Naive thymus-derived CD8-positive, alpha-beta T cell (primary cell): ENCODE measurements around the gene MAP3K20. TPM values are rescaled to one million over a fixed set of nuclear protein-coding genes. Genes with fewer than 3 reads are reported as not detected.
"Not testable (repeated sequence)": the region's sequence is repeated elsewhere in the genome, so short reads cannot be mapped to it uniquely, and the experiment has no call there.

Source experiments
- ATAC-seq, 2 donors: fragments of 150-1000 bp; cut with Tn5 transposase in 1 of 2; sonication (Bioruptor Pico), chemical (Tn5 transposase) in 1 of 2; 1 replicate in 1 of 2; 2 replicates in 1 of 2; pipeline ENCODE4 v1.10.0; 2021; ENCODE audit warnings: mild to moderate bottlenecking in 2 of 2, moderate library complexity in 2 of 2
- POLR2A ChIA-PET: fragments of 350-600 bp; sonication (Branson Sonifier 250); formaldehyde crosslinking; loops from one replicate; lab custom pipeline; 2021; ENCODE audit warnings: antibody characterized with exemption; lab: Charles Lee
- DNase-seq, 10 donors: peaks; one replicate each; pipeline versions ENCODE4 v3.0.0 to v3.0.0-alpha.2; 2020 to 2022
- H3K27ac Mint-ChIP-seq, 10 donors: one replicate each; pipeline ENCODE4 v1.8.0; 2020 to 2022; ENCODE audit warnings: mild to moderate bottlenecking in 10 of 10, mixed read lengths in 10 of 10, moderate library complexity in 4 of 10, inconsistent platforms in 1 of 10
- H3K27me3 Mint-ChIP-seq, 5 donors: one replicate each; pipeline ENCODE4 v1.8.0; 2021 to 2022; ENCODE audit warnings: mixed read lengths in 5 of 5
- H3K36me3 Mint-ChIP-seq, 3 donors: one replicate each; pipeline ENCODE4 v1.8.0; 2020 to 2022; ENCODE audit warnings: mixed read lengths in 3 of 3, mild to moderate bottlenecking in 2 of 3, inconsistent platforms in 1 of 3
- H3K4me1 Mint-ChIP-seq, 4 donors: one replicate each; pipeline ENCODE4 v1.8.0; 2021 to 2022; ENCODE audit warnings: mixed read lengths in 4 of 4
- H3K4me3 Mint-ChIP-seq, 10 donors: one replicate each; pipeline ENCODE4 v1.8.0; 2020 to 2022; ENCODE audit warnings: mild to moderate bottlenecking in 10 of 10, mixed read lengths in 10 of 10, moderate library complexity in 6 of 10, inconsistent platforms in 1 of 10
- H3K9me3 Mint-ChIP-seq, 9 donors: one replicate each; pipeline ENCODE4 v1.8.0; 2020 to 2022; ENCODE audit warnings: mixed read lengths in 9 of 9, mild to moderate bottlenecking in 3 of 9, inconsistent platforms in 1 of 9, moderate library complexity in 1 of 9
- polyA plus RNA-seq, 3 donors: library from polyadenylated mRNA; unstranded; fragments of 300-500 nt; fragmentation: Illumina TruSeq; gene quantifications; one replicate each; pipeline ENCODE4 v1.2.3, GENCODE V29; 2021
- total RNA-seq, 8 experiments: library from RNA in 2 of 8; stranded (reverse) in 2 of 8; gene quantifications; one replicate each; pipeline ENCODE4 v1.2.3 and lab custom pipeline; 2021 to 2026

The MAP3K20 gene
- total and polyA plus RNA-seq, 5 experiments from 2014 or later: 0.42 to 2.6 (median 0.76) TPM; not detected in 1

GRCh38 chr2:173279527-173279868, 203.9 kb downstream of the MAP3K20 start:
- POLR2A ChIA-PET: no interaction called here

GRCh38 chr2:173280853-173281252, 205.2 kb downstream of the MAP3K20 start:
- POLR2A ChIA-PET: no interaction called here
- no peak overlapping the region for H3K27ac Mint-ChIP-seq

More at GRCh38 chr2:173279527-173279868, 203.9 kb downstream of the MAP3K20 start:
- no peak overlapping the region for H3K4me3 Mint-ChIP-seq
- ATAC-seq (no peak), DNase-seq (no peak)
- peaks cover 0 to 4% (median 0%) of the 10 kb centered on the region in 5 donors for H3K27me3 Mint-ChIP-seq
- H3K9me3 Mint-ChIP-seq: peaks cover 0 to 2% (median 0%) of the 10 kb centered on the region in 9 donors
- H3K36me3 Mint-ChIP-seq: no peaks in the 10 kb centered on the region
- H3K4me1 Mint-ChIP-seq: no peaks in the 10 kb centered on the region
- H3K27ac Mint-ChIP-seq: no peak overlapping the region

GRCh38 chr2:173281898-173282297, 206.3 kb downstream of the MAP3K20 start:
- ATAC-seq, POLR2A ChIA-PET, H3K4me1 Mint-ChIP-seq, H3K9me3 Mint-ChIP-seq, H3K27ac Mint-ChIP-seq, H3K27me3 Mint-ChIP-seq, H3K36me3 Mint-ChIP-seq, H3K4me3 Mint-ChIP-seq, DNase-seq: not testable (repeated sequence)

More at GRCh38 chr2:173280853-173281252, 205.2 kb downstream of the MAP3K20 start:
- H3K4me1 Mint-ChIP-seq: no peaks in the 10 kb centered on the region
- DNase-seq (no peak), ATAC-seq (no peak)
- H3K27me3 Mint-ChIP-seq: peaks cover 0 to 4% (median 0%) of the 10 kb centered on the region in 5 donors
- peaks cover 0 to 2% (median 0%) of the 10 kb centered on the region in 9 donors for H3K9me3 Mint-ChIP-seq
- H3K4me3 Mint-ChIP-seq: no peak overlapping the region
- no peaks in the 10 kb centered on the region for H3K36me3 Mint-ChIP-seq

- DNase-seq: no peak
- no peak overlapping the region for H3K27ac Mint-ChIP-seq
- H3K9me3 Mint-ChIP-seq: no peaks in the 10 kb centered on the region
- H3K27me3 Mint-ChIP-seq: peaks cover 0 to 1% (median 0%) of the 10 kb centered on the region in 5 donors
- POLR2A ChIA-PET: no interaction called here
- H3K4me1 Mint-ChIP-seq: no peaks in the 10 kb centered on the region
- H3K36me3 Mint-ChIP-seq: no peaks in the 10 kb centered on the region
- no peak for ATAC-seq
- H3K4me3 Mint-ChIP-seq: no peak overlapping the region
Measured at GRCh38 chr2:173282795-173283545, 207.3 kb downstream of the MAP3K20 start.

- no peaks in the 10 kb centered on the region for H3K9me3 Mint-ChIP-seq
- no peak for DNase-seq
- POLR2A ChIA-PET: no interaction called here
Measured at GRCh38 chr2:173286153-173286809, 210.6 kb downstream of the MAP3K20 start.

GRCh38 chr2:173287594-173287993, 211.9 kb downstream of the MAP3K20 start:
- Mint-ChIP-seq H3K9me3 (peaks cover 0 to 3% (median 0%) of the 10 kb centered on the region in 9 donors), H3K27me3 (peaks cover 0 to 3% (median 0%) of the 10 kb centered on the region in 5 donors), H3K27ac (no peak overlapping the region), H3K4me1 (peaks cover 0 to 2% (median 0%) of the 10 kb centered on the region in 4 donors), H3K4me3 (no peak overlapping the region), H3K36me3 (peaks cover 0 to 2% (median 0%) of the 10 kb centered on the region in 3 donors)
- ATAC-seq (no peak), DNase-seq (no peak)
- POLR2A ChIA-PET: no interaction called here

More at GRCh38 chr2:173286153-173286809, 210.6 kb downstream of the MAP3K20 start:
- no peak for ATAC-seq
- Mint-ChIP-seq H3K36me3 (peaks cover 0 to 2% (median 0%) of the 10 kb centered on the region in 3 donors), H3K4me1 (peaks cover 0 to 2% (median 0%) of the 10 kb centered on the region in 4 donors), H3K27ac (no peak overlapping the region), H3K27me3 (peaks cover 0 to 3% (median 0%) of the 10 kb centered on the region in 5 donors), H3K4me3 (no peak overlapping the region)

- POLR2A ChIA-PET: interaction anchor here (0.7 kb wide), 1 partner anchor 1219 kb away, joined by 3 read pairs; no protein-coding TSS in a partner anchor
- ATAC-seq: no peak
- peaks cover 0 to 3% (median 0%) of the 10 kb centered on the region in 5 donors for H3K27me3 Mint-ChIP-seq
Measured at GRCh38 chr2:173288561-173288960, 212.9 kb downstream of the MAP3K20 start.

GRCh38 chr2:173290046-173290445, 214.4 kb downstream of the MAP3K20 start:
- DNase-seq (no peak), ATAC-seq (no peak)
- Mint-ChIP-seq H3K9me3 (peaks cover 0 to 5% (median 0%) of the 10 kb centered on the region in 9 donors), H3K36me3 (peaks cover 0 to 2% (median 0%) of the 10 kb centered on the region in 3 donors), H3K4me1 (peaks cover 0 to 2% (median 0%) of the 10 kb centered on the region in 4 donors), H3K27ac (no peak overlapping the region), H3K27me3 (peaks cover 0 to 3% (median 0%) of the 10 kb centered on the region in 5 donors), H3K4me3 (no peak overlapping the region)
- POLR2A ChIA-PET: no interaction called here

More at GRCh38 chr2:173288561-173288960, 212.9 kb downstream of the MAP3K20 start:
- H3K27ac Mint-ChIP-seq: no peak overlapping the region
- peaks cover 0 to 2% (median 0%) of the 10 kb centered on the region in 3 donors for H3K36me3 Mint-ChIP-seq
- no peak overlapping the region for H3K4me3 Mint-ChIP-seq
- no peak for DNase-seq
- H3K9me3 Mint-ChIP-seq: peaks cover 0 to 4% (median 0%) of the 10 kb centered on the region in 9 donors
- peaks cover 0 to 2% (median 0%) of the 10 kb centered on the region in 4 donors for H3K4me1 Mint-ChIP-seq

GRCh38 chr2:173290518-173290917, 214.9 kb downstream of the MAP3K20 start:
- Mint-ChIP-seq H3K4me1 (peaks cover 0 to 2% (median 0%) of the 10 kb centered on the region in 4 donors), H3K4me3 (no peak overlapping the region), H3K27me3 (peaks cover 0 to 3% (median 0%) of the 10 kb centered on the region in 5 donors), H3K36me3 (peaks cover 0 to 2% (median 0%) of the 10 kb centered on the region in 3 donors), H3K9me3 (peaks cover 0 to 5% (median 0%) of the 10 kb centered on the region in 9 donors), H3K27ac (no peak overlapping the region)
- no peak for ATAC-seq
- no peak for DNase-seq
- POLR2A ChIA-PET: no interaction called here

GRCh38 chr2:173291412-173291811, 215.8 kb downstream of the MAP3K20 start:
- Mint-ChIP-seq H3K27me3 (peaks cover 0 to 3% (median 0%) of the 10 kb centered on the region in 5 donors), H3K4me1 (peaks cover 0 to 4% (median 0%) of the 10 kb centered on the region in 4 donors), H3K4me3 (no peak overlapping the region), H3K27ac (no peak overlapping the region), H3K36me3 (peaks cover 0 to 2% (median 0%) of the 10 kb centered on the region in 3 donors), H3K9me3 (peaks cover 0 to 6% (median 2%) of the 10 kb centered on the region in 9 donors)
- POLR2A ChIA-PET: no interaction called here
- no peak for DNase-seq
- no peak for ATAC-seq

GRCh38 chr2:173296235-173296634, 220.6 kb downstream of the MAP3K20 start:
- peaks cover 1 to 11% (median 3%) of the 10 kb centered on the region in 5 donors for H3K27me3 Mint-ChIP-seq
- POLR2A ChIA-PET: no interaction called here
- peak overlapping the region in 1 of 10 donors; percentile 13 for H3K27ac Mint-ChIP-seq
- peaks cover 0 to 40% (median 28%) of the 10 kb centered on the region in 9 donors for H3K9me3 Mint-ChIP-seq
- ATAC-seq (no peak), DNase-seq (peak in 1 of 10 donors; percentile 6)
- H3K4me1 Mint-ChIP-seq: peaks cover 0 to 2% (median 0%) of the 10 kb centered on the region in 4 donors
- H3K36me3 Mint-ChIP-seq: peaks cover 0 to 19% (median 15%) of the 10 kb centered on the region in 3 donors
- no peak overlapping the region for H3K4me3 Mint-ChIP-seq

GRCh38 chr2:173298536-173299097, 223.0 kb downstream of the MAP3K20 start:
- POLR2A ChIA-PET: no interaction called here
- H3K4me3 Mint-ChIP-seq: no peak overlapping the region
- ATAC-seq (no peak), DNase-seq (no peak)
- peaks cover 0 to 2% (median 0%) of the 10 kb centered on the region in 4 donors for H3K4me1 Mint-ChIP-seq
- no peak overlapping the region for H3K27ac Mint-ChIP-seq
- peaks cover 0 to 19% (median 15%) of the 10 kb centered on the region in 3 donors for H3K36me3 Mint-ChIP-seq
- peaks cover 0 to 43% (median 29%) of the 10 kb centered on the region in 9 donors for H3K9me3 Mint-ChIP-seq
- H3K27me3 Mint-ChIP-seq: peaks cover 3 to 11% (median 3%) of the 10 kb centered on the region in 5 donors
